AG04450 (cell line): ENCODE data around the gene RPL32. TPM values are rescaled to one million over a fixed set of nuclear protein-coding genes. Genes with fewer than 3 reads are reported as not detected.
"Not testable (repeated sequence)": the region's sequence is repeated elsewhere in the genome, so short reads cannot be mapped to it uniquely, and the experiment has no call there.

ENCODE experiments used
- CTCF ChIA-PET: fragments of 300-600, 350-600 bp; formaldehyde crosslinking; extraction: SDS; loops from one replicate; lab custom pipeline; 2022; ENCODE audit warnings: antibody characterized with exemption, inconsistent platforms; lab: Charles Lee
- POLR2A ChIA-PET: fragments of 350-600 bp; formaldehyde crosslinking; extraction: SDS; loops from one replicate; lab custom pipeline; 2021; ENCODE audit warnings: antibody characterized with exemption, inconsistent platforms; lab: Yijun Ruan, JAX
- DNase-seq: peaks from one replicate; pipeline ENCODE4 v3.0.0-alpha.2; 2011; ENCODE audit warnings: low read depth, low spot score
- H3K27ac ChIP-seq: one replicate; pipeline ENCODE4 v1.5.1; 2012; ENCODE audit warnings: low read depth, low read length, control low read depth
- H3K27me3 ChIP-seq: one replicate; pipeline ENCODE4 v1.6.0; 2012; ENCODE audit warnings: low read length; ENCODE audit not compliant: control insufficient read depth, insufficient read depth
- H3K4me3 ChIP-seq: 2 replicates; pipeline ENCODE4 v1.5.1; 2011; ENCODE audit warnings: mild to moderate bottlenecking, low read depth, low read length, control low read depth
- H3K9me3 ChIP-seq: 2 replicates; pipeline ENCODE4 v1.5.1; 2012; ENCODE audit warnings: low read length; ENCODE audit not compliant: control insufficient read depth, insufficient read depth
- CTCF ChIP-seq: IDR thresholded peaks from 2 replicates; pipeline ENCODE4 v1.5.1; 2011; ENCODE audit warnings: low read depth, low read length, control low read depth, inconsistent platforms
- polyA plus RNA-seq: library from polyadenylated mRNA; depleted of rRNA; stranded (reverse); fragments of >200 nt; gene quantifications from 2 replicates; pipeline ENCODE4 v1.2.3, GENCODE V29; 2011

The RPL32 gene
- polyA plus RNA-seq, 1 experiment: 3,211 TPM

- CTCF ChIA-PET: interaction anchor here (2.7 kb wide), 1 partner anchor 18 kb away, joined by 15 read pairs; no protein-coding TSS in a partner anchor
- H3K27me3 ChIP-seq: peaks cover 20% of the 10 kb centered on the region
- H3K27ac ChIP-seq: no peak overlapping the region
- H3K9me3 ChIP-seq: peaks cover 9% of the 10 kb centered on the region; the same call in 1 of the 2 replicates
- DNase-seq: no peak
- POLR2A ChIA-PET: no interaction called here
- no peak for TF ChIP-seq CTCF
- no peak overlapping the region for H3K4me3 ChIP-seq
These were observed 44.2 kb upstream of the RPL32 start for GRCh38 chr3:12885583-12885930.

DNA sequence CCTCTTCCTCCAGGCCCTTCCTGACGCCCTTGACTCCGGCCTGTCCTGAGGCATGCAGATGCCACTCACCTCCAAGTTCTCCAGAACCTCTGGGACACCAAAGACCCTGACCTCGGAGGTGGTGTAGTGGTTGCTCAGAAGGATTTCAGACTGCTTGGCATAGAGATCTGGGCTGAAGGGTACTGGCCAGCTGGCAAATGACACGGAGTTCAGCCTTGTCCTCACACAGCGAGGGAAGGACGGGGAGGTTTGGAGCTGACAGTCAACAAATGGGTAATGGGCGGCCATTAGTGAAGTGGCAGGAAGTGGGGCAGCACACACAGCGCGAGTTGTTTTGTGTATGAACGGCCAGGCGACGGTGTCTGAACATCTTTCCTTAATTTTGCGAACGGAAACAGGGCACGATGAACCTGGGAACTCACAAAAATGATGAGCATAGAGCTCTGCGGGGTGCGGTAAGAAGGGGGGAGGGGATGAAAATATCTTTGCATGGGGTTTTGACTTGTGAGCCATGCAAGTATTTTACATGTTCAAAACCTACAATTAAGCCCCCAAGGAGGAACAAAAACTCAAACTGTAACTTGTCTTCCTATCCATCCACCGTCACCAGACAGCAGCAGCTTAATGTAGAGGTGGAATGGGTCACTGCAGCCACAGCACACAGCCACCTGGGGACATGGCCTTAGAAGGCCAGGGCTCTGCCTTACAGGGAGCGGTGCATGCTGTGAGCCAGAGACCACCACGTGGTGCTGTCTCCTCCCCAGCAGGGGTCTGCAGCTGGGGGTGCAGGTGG lies 43.6 kb upstream of the RPL32 start:
- peaks cover 9% of the 10 kb centered on the region; the same call in 1 of the 2 replicates for H3K9me3 ChIP-seq
- H3K27ac ChIP-seq: no peak overlapping the region
- H3K27me3 ChIP-seq: peaks cover 21% of the 10 kb centered on the region
- POLR2A ChIA-PET: no interaction called here
- TF ChIP-seq CTCF: no peak
- H3K4me3 ChIP-seq: no peak overlapping the region
- DNase-seq: no peak
- CTCF ChIA-PET: interaction anchor here (1.8 to 2.7 kb wide), 2 partner anchors 10 to 17 kb away, joined by 3 to 15 read pairs; no protein-coding TSS in a partner anchor

DNA sequence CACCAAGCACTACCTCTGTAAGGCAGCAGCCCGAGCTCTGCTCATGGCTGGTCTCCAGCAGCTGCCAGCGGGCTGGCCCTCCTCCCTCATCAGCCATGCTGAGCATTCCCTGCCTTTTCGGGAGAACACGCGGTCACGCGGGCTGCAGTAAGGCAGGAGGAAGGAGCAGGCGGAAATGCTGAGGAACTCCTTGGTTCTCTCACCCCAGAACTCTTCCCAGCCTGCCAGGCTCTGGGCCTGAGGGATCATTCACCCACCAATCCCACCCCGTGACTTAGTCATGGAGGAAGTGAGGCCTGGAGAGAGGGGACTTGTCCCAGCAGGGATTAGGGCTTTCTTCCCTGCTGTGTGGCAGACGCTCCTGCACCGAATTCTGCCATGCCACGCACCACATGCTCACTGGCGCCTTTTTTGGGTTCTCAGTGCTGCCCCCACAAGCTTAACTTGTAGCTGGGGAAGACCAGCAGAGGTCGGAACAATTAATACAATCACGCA lies 42.9 kb upstream of the RPL32 start:
- no peak overlapping the region for H3K27ac ChIP-seq
- POLR2A ChIA-PET: no interaction called here
- TF ChIP-seq CTCF: no peak
- CTCF ChIA-PET: interaction anchor here (1.5 to 2.7 kb wide), 3 partner anchors 8 to 16 kb away, joined by 3 to 15 read pairs (median 7); no protein-coding TSS in a partner anchor
- peaks cover 9% of the 10 kb centered on the region; the same call in 1 of the 2 replicates for H3K9me3 ChIP-seq
- H3K4me3 ChIP-seq: no peak overlapping the region
- peaks cover 18% of the 10 kb centered on the region for H3K27me3 ChIP-seq
- peak; percentile 11 for DNase-seq

DNA sequence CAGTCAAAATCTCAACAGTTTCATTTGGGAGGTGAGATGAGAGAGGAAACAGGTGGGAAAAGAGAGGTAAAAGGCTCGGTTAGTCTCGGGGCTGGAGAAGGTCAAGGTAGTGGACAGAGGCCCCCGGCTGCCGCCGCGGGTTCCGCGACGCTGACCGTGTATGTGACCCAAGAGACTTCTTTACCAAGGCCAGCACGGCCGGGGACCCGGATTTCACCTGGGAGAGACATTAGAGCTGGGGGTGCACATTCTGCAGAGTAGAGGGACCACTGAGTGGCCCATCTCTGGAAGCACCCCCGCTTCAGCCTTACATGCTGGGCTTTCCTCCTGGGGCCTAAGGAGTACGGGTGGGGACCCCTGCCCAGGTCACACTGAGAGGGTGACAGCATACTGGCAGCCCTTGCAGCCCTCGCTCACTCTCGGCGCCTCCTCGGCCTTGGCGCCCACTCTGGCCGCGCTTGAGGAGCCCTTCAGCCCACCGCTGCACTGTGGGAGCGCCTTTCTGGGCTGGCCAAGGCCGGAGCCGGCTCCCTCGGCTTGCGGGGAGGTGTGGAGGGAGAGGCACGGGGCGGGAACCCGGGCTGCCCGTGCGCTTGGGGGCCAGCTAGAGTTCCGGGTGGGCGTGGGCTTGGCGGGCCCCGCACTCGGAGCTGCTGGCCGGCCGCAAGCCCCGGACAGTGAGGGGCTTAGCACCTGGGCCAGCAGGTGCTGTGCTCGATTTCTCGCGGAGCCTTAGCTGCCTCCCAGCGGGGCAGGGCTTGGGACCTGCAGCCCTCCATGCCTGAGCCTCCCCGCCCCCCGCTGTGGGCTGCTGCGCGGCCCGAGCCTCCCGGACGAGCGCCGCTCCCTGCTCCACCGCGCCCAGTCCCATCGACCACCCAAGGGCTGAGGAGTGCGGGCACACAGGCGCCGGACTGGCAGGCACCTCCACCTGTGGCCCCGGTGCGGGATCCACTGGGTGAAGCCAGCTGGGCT lies 41.3 kb upstream of the RPL32 start:
- Histone ChIP-seq H3K27ac (no peak overlapping the region), H3K27me3 (peaks cover 11% of the 10 kb centered on the region), H3K4me3 (no peak overlapping the region), H3K9me3 (peaks cover 9% of the 10 kb centered on the region; the same call in 1 of the 2 replicates)
- no peak for TF ChIP-seq CTCF
- ChIA-PET POLR2A (no interaction called here), CTCF (interaction anchor here (0.6 to 2.7 kb wide), 3 partner anchors 10 to 580 kb away, joined by 4 to 15 read pairs (median 7); no protein-coding TSS in a partner anchor)
- DNase-seq: no peak

- POLR2A ChIA-PET, H3K4me3 ChIP-seq, H3K9me3 ChIP-seq, CTCF ChIA-PET, DNase-seq, H3K27ac ChIP-seq: not testable (repeated sequence)
- peaks cover 11% of the 10 kb centered on the region for H3K27me3 ChIP-seq
These were observed 40.5 kb upstream of the RPL32 start for GRCh38 chr3:12881858-12882257.
